ENCODE data around the gene CACUL1. TPM values are rescaled to one million over a fixed set of nuclear protein-coding genes. Genes with fewer than 3 reads are reported as not detected.

The CACUL1 gene
- total RNA-seq, 2 experiments from 2014 or later = 20.1 to 24.4 TPM

DNA sequence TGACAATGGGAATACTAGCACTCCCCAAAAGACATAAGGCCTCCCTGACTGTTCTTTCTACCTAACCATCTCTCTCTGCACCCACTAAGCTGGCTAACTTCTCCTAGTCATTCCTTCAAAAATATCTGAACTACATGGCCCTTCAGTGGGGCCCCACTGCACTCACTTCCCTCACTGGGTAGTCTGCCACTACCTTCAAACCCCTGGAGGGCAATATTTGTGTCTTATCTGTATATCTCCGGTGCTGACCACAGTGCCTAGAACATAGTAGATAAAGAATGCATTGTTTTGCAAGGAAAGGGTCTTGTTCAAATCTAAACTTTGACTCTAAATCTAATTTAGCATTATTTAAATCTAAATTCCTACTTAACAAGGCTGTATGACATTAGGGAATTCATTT is 44.3 kb downstream of the CACUL1 start:
- H3K36me3 Mint-ChIP-seq (ENCODE audit: low read depth) = peaks cover 7% of the 10 kb centered on the region
- H3K9me3 Mint-ChIP-seq (ENCODE audit: low read depth) = no peaks in the 10 kb centered on the region
- CTCF ChIA-PET = interaction anchor here (0.9 to 3.7 kb wide), 2 partner anchors 11 to 17 kb away, joined by 3 to 13 read pairs; no protein-coding TSS in a partner anchor
- POLR2A ChIA-PET = no interaction called here
- intact Hi-C loops (cut with DNase I, micrococcal nuclease) = no loop called here
- H3K4me1 Mint-ChIP-seq = peaks cover 6% of the 10 kb centered on the region
- H3K4me3 Mint-ChIP-seq = no peak overlapping the region
- no peaks in the 10 kb centered on the region for H3K27me3 Mint-ChIP-seq
- H3K27ac Mint-ChIP-seq = no peak overlapping the region
- DNase-seq = no peak
- no peak for ATAC-seq

- intact Hi-C loops (cut with DNase I, micrococcal nuclease) = no loop called here
- Mint-ChIP-seq H3K4me3 (no peak overlapping the region), H3K36me3 (ENCODE audit: low read depth) (peaks cover 7% of the 10 kb centered on the region), H3K27ac (no peak overlapping the region), H3K27me3 (no peaks in the 10 kb centered on the region), H3K4me1 (peaks cover 4% of the 10 kb centered on the region), H3K9me3 (ENCODE audit: low read depth) (no peaks in the 10 kb centered on the region)
- no peak for ATAC-seq
- POLR2A ChIA-PET = no interaction called here
- CTCF ChIA-PET = interaction anchor here (1.1 to 1.6 kb wide), 2 partner anchors 11 to 12 kb away, joined by 3 to 7 read pairs; no protein-coding TSS in a partner anchor
- DNase-seq = no peak
Observed at GRCh38 chr10:118708571-118708970, 46.2 kb downstream of the CACUL1 start.

DNA sequence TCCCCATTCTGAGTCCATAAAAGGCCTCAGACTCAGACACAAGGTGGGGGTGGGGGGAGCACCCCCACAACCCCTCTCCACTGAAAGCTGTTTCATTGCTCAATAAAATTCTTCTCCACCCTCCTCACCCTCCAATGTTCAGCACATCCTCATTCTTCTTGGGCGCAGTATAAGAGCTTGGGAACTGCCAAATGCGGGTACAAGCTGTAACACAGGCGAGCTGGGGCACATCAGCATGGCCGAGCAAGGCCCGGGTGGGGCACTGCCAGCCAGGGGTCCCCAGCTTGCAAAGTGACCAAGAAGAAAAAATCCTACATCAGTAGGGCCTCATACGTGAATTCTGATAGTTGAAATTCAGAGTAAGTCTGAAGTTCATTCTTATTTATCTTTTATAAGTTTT is 50.1 kb downstream of the CACUL1 start:
- no peaks in the 10 kb centered on the region for H3K9me3 Mint-ChIP-seq (ENCODE audit: low read depth)
- no peak overlapping the region for H3K4me3 Mint-ChIP-seq
- ChIA-PET POLR2A (no interaction called here), CTCF (interaction anchor here (0.7 to 2.2 kb wide), 5 partner anchors 15 to 161 kb away, joined by 3 to 8 read pairs (median 5); no protein-coding TSS in a partner anchor)
- no peaks in the 10 kb centered on the region for H3K27me3 Mint-ChIP-seq
- no peak for DNase-seq
- intact Hi-C loops (cut with DNase I, micrococcal nuclease) = no loop called here
- H3K4me1 Mint-ChIP-seq = peaks cover 24% of the 10 kb centered on the region
- peaks cover 23% of the 10 kb centered on the region for H3K36me3 Mint-ChIP-seq (ENCODE audit: low read depth)
- ATAC-seq = no peak
- no peak overlapping the region for H3K27ac Mint-ChIP-seq

DNA sequence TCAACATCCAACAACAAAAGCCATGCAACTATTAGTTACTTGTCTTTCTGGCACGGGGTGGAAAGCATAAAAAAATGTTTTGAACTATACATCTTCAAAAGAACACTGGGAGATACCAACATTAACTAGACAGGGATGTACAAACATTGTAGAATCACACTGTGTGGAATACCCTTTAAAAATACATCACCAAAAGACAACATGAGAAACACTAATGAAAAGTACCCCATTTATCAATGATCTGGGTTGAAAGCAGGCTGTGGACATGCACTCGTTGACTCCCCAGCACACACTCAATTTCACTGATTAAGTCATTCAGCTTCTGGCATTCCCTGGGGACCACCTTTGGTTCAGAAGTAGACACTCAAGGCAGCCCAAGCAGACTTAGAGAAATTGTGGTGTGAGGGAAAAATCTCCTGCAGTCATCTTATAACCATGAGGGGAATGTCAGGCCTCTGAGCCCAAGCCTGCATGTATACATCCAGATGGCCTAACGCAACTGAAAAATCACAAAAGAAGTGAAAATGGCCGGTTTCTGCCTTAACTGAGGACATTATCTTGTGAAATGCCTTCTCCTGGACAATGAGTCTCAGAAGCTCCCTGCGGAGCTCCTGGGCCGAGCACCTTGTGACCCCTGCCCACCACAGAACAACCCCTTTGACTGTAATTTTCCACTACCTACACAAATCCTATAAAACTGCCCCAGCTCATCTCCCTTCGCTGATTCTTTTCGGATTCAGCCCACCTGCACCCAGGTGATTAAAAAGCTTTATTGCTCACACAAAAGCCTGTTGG is 53.0 kb downstream of the CACUL1 start:
- no peak for DNase-seq
- Mint-ChIP-seq H3K27me3 (peaks cover 2% of the 10 kb centered on the region), H3K27ac (no peak overlapping the region), H3K9me3 (ENCODE audit: low read depth) (no peaks in the 10 kb centered on the region), H3K4me1 (peaks cover 50% of the 10 kb centered on the region), H3K36me3 (ENCODE audit: low read depth) (peaks cover 32% of the 10 kb centered on the region), H3K4me3 (no peak overlapping the region)
- intact Hi-C loops (cut with DNase I, micrococcal nuclease) = no loop called here
- ATAC-seq = no peak
- ChIA-PET POLR2A (interaction anchor here (0.7 kb wide), 1 partner anchor 33 kb away, joined by 3 read pairs; no protein-coding TSS in a partner anchor), CTCF (interaction anchor here (0.9 kb wide), 1 partner anchor 20 kb away, joined by 3 read pairs; no protein-coding TSS in a partner anchor)

- intact Hi-C loops (cut with DNase I, micrococcal nuclease) = loop anchor here (1.0 to 10.0 kb wide), 6 partner anchors 22 to 1044 kb away; partner anchors contain the start of genes CACUL1 (in 2 of the 2) and FAM204A (in 2 of the 2)
- peak overlapping the region; percentile 18 for H3K27ac Mint-ChIP-seq
- CTCF ChIA-PET = interaction anchor here (0.9 to 2.9 kb wide), 7 partner anchors 14 to 152 kb away, joined by 3 to 19 read pairs (median 5); partner anchors contain the start of gene CACUL1
- peaks cover 41% of the 10 kb centered on the region for H3K36me3 Mint-ChIP-seq (ENCODE audit: low read depth)
- ATAC-seq (peak; percentile 100), DNase-seq (peak; percentile 89)
- peak overlapping the region; percentile 16 for H3K4me3 Mint-ChIP-seq
- no peaks in the 10 kb centered on the region for H3K9me3 Mint-ChIP-seq (ENCODE audit: low read depth)
- POLR2A ChIA-PET = no interaction called here
- peaks cover 58% of the 10 kb centered on the region for H3K4me1 Mint-ChIP-seq
- H3K27me3 Mint-ChIP-seq = peaks cover 2% of the 10 kb centered on the region
Observed at GRCh38 chr10:118698421-118698820, 56.3 kb downstream of the CACUL1 start.

DNA sequence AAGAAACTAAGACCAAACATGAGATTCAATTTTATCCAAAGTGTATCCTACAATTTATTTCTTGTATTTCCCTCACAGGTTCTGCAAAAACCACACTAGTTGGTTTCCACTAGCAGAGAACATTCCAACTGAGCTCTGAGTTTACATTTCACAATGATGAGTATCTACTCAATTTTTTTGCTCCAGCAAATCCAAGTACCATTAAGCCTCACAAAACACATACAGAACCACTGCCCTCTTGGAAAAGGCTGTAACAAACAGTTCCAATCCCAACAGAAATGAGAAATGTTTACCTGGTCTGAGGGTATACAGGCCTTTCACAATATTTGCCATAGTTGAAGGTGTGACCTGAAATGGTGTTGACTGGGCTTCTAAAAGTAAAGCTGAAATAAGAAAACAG is 59.9 kb downstream of the CACUL1 start:
- POLR2A ChIA-PET = no interaction called here
- no peak overlapping the region for H3K4me3 Mint-ChIP-seq
- no peak overlapping the region for H3K27ac Mint-ChIP-seq
- peaks cover 2% of the 10 kb centered on the region for H3K27me3 Mint-ChIP-seq
- DNase-seq (no peak), ATAC-seq (no peak)
- no peaks in the 10 kb centered on the region for H3K9me3 Mint-ChIP-seq (ENCODE audit: low read depth)
- intact Hi-C loops (cut with DNase I, micrococcal nuclease) = loop anchor here (5.0 to 10.0 kb wide), 3 partner anchors 350 to 1040 kb away; partner anchors contain the start of gene FAM204A (in 2 of the 2)
- peaks cover 41% of the 10 kb centered on the region for H3K4me1 Mint-ChIP-seq
- peaks cover 33% of the 10 kb centered on the region for H3K36me3 Mint-ChIP-seq (ENCODE audit: low read depth)
- CTCF ChIA-PET = interaction anchor here (1.0 to 3.0 kb wide), 4 partner anchors 12 to 26 kb away, joined by 3 to 10 read pairs (median 6); no protein-coding TSS in a partner anchor

GRCh38 chr10:118692872-118693271 is 61.9 kb downstream of the CACUL1 start:
- no peaks in the 10 kb centered on the region for H3K9me3 Mint-ChIP-seq (ENCODE audit: low read depth)
- ChIA-PET CTCF (interaction anchor here (0.8 to 3.0 kb wide), 5 partner anchors 10 to 66 kb away, joined by 3 to 10 read pairs (median 5); no protein-coding TSS in a partner anchor), POLR2A (no interaction called here)
- intact Hi-C loops (cut with DNase I, micrococcal nuclease) = loop anchor here in 1 of 2 experiments (10.0 kb wide), 2 partner anchors 348 to 1038 kb away; partner anchors contain the start of gene FAM204A
- no peak overlapping the region for H3K4me3 Mint-ChIP-seq
- no peak overlapping the region for H3K27ac Mint-ChIP-seq
- H3K4me1 Mint-ChIP-seq = peaks cover 25% of the 10 kb centered on the region
- peaks cover 39% of the 10 kb centered on the region for H3K36me3 Mint-ChIP-seq (ENCODE audit: low read depth)
- no peak for DNase-seq
- no peaks in the 10 kb centered on the region for H3K27me3 Mint-ChIP-seq
- ATAC-seq = no peak

DNA sequence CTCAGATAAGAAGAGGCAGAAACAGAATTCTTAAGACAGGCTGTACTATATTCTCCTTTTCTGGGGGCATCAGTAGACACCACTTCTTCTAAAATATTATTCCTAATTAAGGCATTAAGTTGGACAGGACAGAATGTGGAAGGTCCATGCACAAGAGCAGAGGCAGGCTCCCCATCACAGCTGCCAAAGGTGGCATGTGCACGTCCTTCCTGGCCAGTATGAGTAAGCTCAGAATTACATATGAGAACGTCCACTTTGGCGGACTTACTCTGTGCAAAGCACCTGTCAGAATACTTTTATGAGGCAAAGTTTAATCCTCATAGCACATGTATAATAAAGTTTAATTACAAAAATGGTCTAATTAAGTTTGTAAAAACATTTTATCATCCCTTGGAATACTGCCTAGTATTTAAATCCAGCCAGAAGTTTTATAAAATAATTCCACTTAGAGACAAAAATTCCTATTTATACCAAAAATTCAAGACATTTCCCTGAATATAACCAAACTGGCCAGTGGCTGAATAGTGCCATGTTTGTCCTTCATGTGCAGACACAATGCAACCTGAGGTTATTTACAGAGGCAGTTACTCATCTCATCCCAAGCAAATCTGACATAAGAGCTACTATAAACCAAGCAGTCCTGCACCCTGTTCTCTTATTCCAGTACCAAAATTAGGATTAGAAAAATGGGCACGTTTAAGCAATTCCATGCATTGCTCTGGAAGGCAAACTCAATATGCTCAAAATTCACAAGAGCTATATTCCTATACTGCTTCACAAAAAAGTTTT is 65.5 kb downstream of the CACUL1 start:
- Mint-ChIP-seq H3K27me3 (no peaks in the 10 kb centered on the region), H3K9me3 (ENCODE audit: low read depth) (no peaks in the 10 kb centered on the region), H3K36me3 (ENCODE audit: low read depth) (peaks cover 40% of the 10 kb centered on the region), H3K4me3 (no peak overlapping the region), H3K4me1 (peaks cover 13% of the 10 kb centered on the region), H3K27ac (no peak overlapping the region)
- intact Hi-C loops (cut with DNase I, micrococcal nuclease) = no loop called here
- ATAC-seq (no peak), DNase-seq (no peak)
- POLR2A ChIA-PET = no interaction called here
- CTCF ChIA-PET = interaction anchor here (1.3 kb wide), 1 partner anchor 23 kb away, joined by 5 read pairs; no protein-coding TSS in a partner anchor

- Mint-ChIP-seq H3K9me3 (ENCODE audit: low read depth) (no peaks in the 10 kb centered on the region), H3K36me3 (ENCODE audit: low read depth) (peaks cover 41% of the 10 kb centered on the region), H3K27ac (no peak overlapping the region), H3K4me3 (no peak overlapping the region), H3K27me3 (no peaks in the 10 kb centered on the region), H3K4me1 (peaks cover 11% of the 10 kb centered on the region)
- POLR2A ChIA-PET = no interaction called here
- no peak for ATAC-seq
- no peak for DNase-seq
- CTCF ChIA-PET = interaction anchor here (1.3 kb wide), 1 partner anchor 25 kb away, joined by 5 read pairs; no protein-coding TSS in a partner anchor
- intact Hi-C loops (cut with DNase I, micrococcal nuclease) = no loop called here
Observed at GRCh38 chr10:118687472-118687871, 67.3 kb downstream of the CACUL1 start.

GRCh38 chr10:118682533-118682932 is 72.2 kb downstream of the CACUL1 start:
- peaks cover 7% of the 10 kb centered on the region for H3K4me1 Mint-ChIP-seq
- ChIA-PET CTCF (interaction anchor here (3.4 kb wide), 1 partner anchor 12 kb away, joined by 10 read pairs; no protein-coding TSS in a partner anchor), POLR2A (interaction anchor here (0.5 kb wide), 1 partner anchor 14 kb away, joined by 3 read pairs; no protein-coding TSS in a partner anchor)
- DNase-seq (no peak), ATAC-seq (no peak)
- H3K9me3 Mint-ChIP-seq (ENCODE audit: low read depth) = no peaks in the 10 kb centered on the region
- intact Hi-C loops (cut with DNase I, micrococcal nuclease) = no loop called here
- no peak overlapping the region for H3K4me3 Mint-ChIP-seq
- no peak overlapping the region for H3K27ac Mint-ChIP-seq
- peaks cover 32% of the 10 kb centered on the region for H3K36me3 Mint-ChIP-seq (ENCODE audit: low read depth)
- H3K27me3 Mint-ChIP-seq = no peaks in the 10 kb centered on the region

- no peaks in the 10 kb centered on the region for H3K27me3 Mint-ChIP-seq
- H3K36me3 Mint-ChIP-seq (ENCODE audit: low read depth) = peaks cover 16% of the 10 kb centered on the region
- CTCF ChIA-PET = no interaction called here
- DNase-seq (no peak), ATAC-seq (no peak)
- POLR2A ChIA-PET = no interaction called here
- no peaks in the 10 kb centered on the region for H3K9me3 Mint-ChIP-seq (ENCODE audit: low read depth)
- peaks cover 8% of the 10 kb centered on the region for H3K4me1 Mint-ChIP-seq
- H3K27ac Mint-ChIP-seq = no peak overlapping the region
- H3K4me3 Mint-ChIP-seq = no peak overlapping the region
- intact Hi-C loops (cut with DNase I, micrococcal nuclease) = no loop called here
Observed at GRCh38 chr10:118680197-118680596, 74.6 kb downstream of the CACUL1 start.
